ENCODE results near the gene TPBG.
A peak's percentile ranks its signal among the peaks of the same experiment; 100 is the strongest.

The TPBG gene

GRCh38 chr6:82363428-82364086 lies at the start of gene TPBG:
TSS of gene TPBG (plus strand) at chr6:82363817. CDS start at chr6:82364962, 1,145 bp downstream.
- DNase-seq, result peak; percentile 11

GRCh38 chr6:82322386-82322785 lies 41.2 kb upstream of the TPBG start:
- no peak for DNase-seq

GRCh38 chr6:82329766-82330165 lies 33.9 kb upstream of the TPBG start:
- DNase-seq, result no peak

- no peak for DNase-seq
These were observed 33.3 kb upstream of the TPBG start for GRCh38 chr6:82330171-82330804.

GRCh38 chr6:82331031-82331773 lies 32.4 kb upstream of the TPBG start:
- no peak for DNase-seq

GRCh38 chr6:82333781-82334180 lies 29.8 kb upstream of the TPBG start:
- no peak for DNase-seq

GRCh38 chr6:82337688-82338257 lies 25.8 kb upstream of the TPBG start:
- no peak for DNase-seq

GRCh38 chr6:82348130-82348529 lies 15.5 kb upstream of the TPBG start:
- DNase-seq, result no peak

- DNase-seq, result no peak
These were observed 9.8 kb upstream of the TPBG start for GRCh38 chr6:82353848-82354247.

GRCh38 chr6:82360552-82360951 lies 3.1 kb upstream of the TPBG start:
- DNase-seq, result no peak

- no peak for DNase-seq
These were observed 2.0 kb upstream of the TPBG start for GRCh38 chr6:82361631-82362030.

- DNase-seq, result no peak
These were observed 1.5 kb upstream of the TPBG start for GRCh38 chr6:82362144-82362543.

- no peak for DNase-seq
These were observed 664 bp upstream of the TPBG start for GRCh38 chr6:82362878-82363427.

- no peak for DNase-seq
These were observed 734 bp downstream of the TPBG start for GRCh38 chr6:82364087-82365015.

GRCh38 chr6:82365016-82365795 lies 1.6 kb downstream of the TPBG start:
- DNase-seq, result no peak

- DNase-seq, result no peak
These were observed 4.1 kb downstream of the TPBG start for GRCh38 chr6:82367704-82368103.

GRCh38 chr6:82370788-82371187 lies 7.2 kb downstream of the TPBG start:
- DNase-seq, result no peak

GRCh38 chr6:82371799-82372546 lies 8.4 kb downstream of the TPBG start:
- DNase-seq, result no peak

GRCh38 chr6:82372656-82373055 lies 9.0 kb downstream of the TPBG start:
- no peak for DNase-seq

GRCh38 chr6:82374516-82374915 lies 10.9 kb downstream of the TPBG start:
- no peak for DNase-seq

- DNase-seq, result no peak
These were observed 13.0 kb downstream of the TPBG start for GRCh38 chr6:82376636-82377035.

Measured in CD4-positive, alpha-beta T cell treated with Interleukin-10 for 1 hour (primary cell).